ENCODE data around the gene SLC10A1. TPM values are rescaled to one million over a fixed set of nuclear protein-coding genes. Genes with fewer than 3 reads are reported as not detected.
"Not testable (repeated sequence)": the region's sequence is repeated elsewhere in the genome, so short reads cannot be mapped to it uniquely, and the experiment has no call there.

SLC10A1 gene
- total RNA-seq, 3 donors from 2014 or later, result not detected

- no peaks in the 10 kb centered on the region for H3K9me3 ChIP-seq
- TF ChIP-seq CTCF (IDR thresholded peaks at IDR 0.05), result no peak
- intact Hi-C loops (cut with DNase I, micrococcal nuclease), result no loop called here
- H3K36me3 ChIP-seq (ENCODE audit: low read depth), result no peaks in the 10 kb centered on the region
- DNase-seq, result no peak
- H3K4me1 ChIP-seq (ENCODE audit: low read depth), result peaks cover 22% of the 10 kb centered on the region
- H3K4me3 ChIP-seq, result no peak overlapping the region
- no peak for ATAC-seq
Observed at GRCh38 chr14:69752773-69753172, 44.3 kb downstream of the SLC10A1 start.

GRCh38 chr14:69750495-69750894 is 46.5 kb downstream of the SLC10A1 start:
- no peak for DNase-seq

GRCh38 chr14:69749956-69750355 is 47.1 kb downstream of the SLC10A1 start:
- Histone ChIP-seq H3K9me3 (no peaks in the 10 kb centered on the region), H3K36me3 (ENCODE audit: low read depth) (no peaks in the 10 kb centered on the region), H3K4me1 (ENCODE audit: low read depth) (peaks cover 18% of the 10 kb centered on the region), H3K4me3 (no peak overlapping the region)
- intact Hi-C loops (cut with DNase I, micrococcal nuclease), result no loop called here
- DNase-seq (peak in 1 of 3 donors; percentile 63), ATAC-seq (peak; percentile 96)
- no peak for TF ChIP-seq CTCF (IDR thresholded peaks at IDR 0.05)

More at GRCh38 chr14:69750495-69750894, 46.5 kb downstream of the SLC10A1 start:
- Histone ChIP-seq H3K36me3 (ENCODE audit: low read depth) (no peaks in the 10 kb centered on the region), H3K4me1 (ENCODE audit: low read depth) (peaks cover 18% of the 10 kb centered on the region), H3K4me3 (no peak overlapping the region), H3K9me3 (no peaks in the 10 kb centered on the region)
- intact Hi-C loops (cut with DNase I, micrococcal nuclease), result no loop called here
- no peak for TF ChIP-seq CTCF (IDR thresholded peaks at IDR 0.05)
- ATAC-seq, result peak; percentile 46

GRCh38 chr14:69741055-69741454 is 56.0 kb downstream of the SLC10A1 start:
- no peak for TF ChIP-seq CTCF (IDR thresholded peaks at IDR 0.05)
- peaks cover 6% of the 10 kb centered on the region for H3K9me3 ChIP-seq
- H3K36me3 ChIP-seq (ENCODE audit: low read depth), result no peaks in the 10 kb centered on the region
- intact Hi-C loops (cut with DNase I, micrococcal nuclease), result no loop called here
- no peak overlapping the region for H3K4me3 ChIP-seq
- H3K4me1 ChIP-seq (ENCODE audit: low read depth), result peaks cover under 1% of the 10 kb centered on the region
- DNase-seq, result no peak
- ATAC-seq, result peak; percentile 88

- H3K4me3 ChIP-seq; intact Hi-C loops (cut with DNase I, micrococcal nuclease); H3K4me1 ChIP-seq (ENCODE audit: low read depth); H3K36me3 ChIP-seq (ENCODE audit: low read depth); ATAC-seq; H3K9me3 ChIP-seq; DNase-seq: not testable (repeated sequence)
Observed at GRCh38 chr14:69736405-69736804, 60.6 kb downstream of the SLC10A1 start.

- intact Hi-C loops (cut with DNase I, micrococcal nuclease); H3K4me3 ChIP-seq; H3K4me1 ChIP-seq (ENCODE audit: low read depth); ATAC-seq; H3K36me3 ChIP-seq (ENCODE audit: low read depth); H3K9me3 ChIP-seq; DNase-seq: not testable (repeated sequence)
Observed at GRCh38 chr14:69731919-69732598, 65.0 kb downstream of the SLC10A1 start.
